ENCODE results near the gene PRDM7.
"Not testable (repeated sequence)": the region's sequence is repeated elsewhere in the genome, so short reads cannot be mapped to it uniquely, and the experiment has no call there.

PRDM7 gene

GRCh38 chr16:90011508-90011819 lies 65.7 kb downstream of the PRDM7 start:
- no peak for DNase-seq

DNA sequence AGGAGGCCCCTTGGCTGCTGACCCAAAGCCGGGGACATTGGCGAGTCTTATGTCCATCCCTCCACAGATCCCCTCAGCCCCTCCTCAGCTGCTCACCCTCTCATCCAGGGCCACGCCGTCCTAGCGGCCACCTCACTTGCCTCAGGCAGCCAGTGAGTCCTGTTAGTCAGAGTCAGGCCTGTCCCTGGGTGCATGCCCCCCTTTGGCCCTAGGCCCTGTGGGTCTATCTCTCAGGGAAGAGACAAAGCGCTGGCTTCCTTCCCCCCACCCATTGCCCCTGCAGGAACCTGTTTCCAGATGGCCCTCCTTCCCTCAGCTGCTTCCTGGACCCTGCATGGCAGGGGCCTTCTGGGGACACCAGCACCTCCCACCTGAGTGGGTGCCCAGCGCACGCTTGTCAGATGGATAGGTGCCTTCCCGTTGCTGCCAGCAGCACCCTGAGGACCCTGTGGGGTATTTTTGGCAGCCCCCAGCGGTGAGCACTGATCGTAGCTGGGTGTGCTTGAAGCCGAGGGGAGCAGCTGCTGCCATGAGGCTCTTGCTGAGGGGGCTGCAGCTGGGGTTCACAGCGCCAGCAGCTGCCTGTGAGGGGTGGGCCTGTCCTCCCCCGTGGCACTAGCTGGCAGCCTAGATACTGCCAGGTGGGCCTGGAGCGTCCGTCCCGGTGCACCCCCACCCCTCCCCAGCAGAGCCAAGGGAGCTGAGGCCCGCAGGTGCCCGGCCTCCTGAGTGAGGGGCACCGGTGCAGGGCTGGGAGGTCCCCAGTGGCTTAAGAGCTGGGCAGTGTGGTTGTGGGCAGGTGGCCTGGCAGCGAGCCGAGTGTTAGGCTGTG lies 66.2 kb downstream of the PRDM7 start:
- no peak for DNase-seq

DNA sequence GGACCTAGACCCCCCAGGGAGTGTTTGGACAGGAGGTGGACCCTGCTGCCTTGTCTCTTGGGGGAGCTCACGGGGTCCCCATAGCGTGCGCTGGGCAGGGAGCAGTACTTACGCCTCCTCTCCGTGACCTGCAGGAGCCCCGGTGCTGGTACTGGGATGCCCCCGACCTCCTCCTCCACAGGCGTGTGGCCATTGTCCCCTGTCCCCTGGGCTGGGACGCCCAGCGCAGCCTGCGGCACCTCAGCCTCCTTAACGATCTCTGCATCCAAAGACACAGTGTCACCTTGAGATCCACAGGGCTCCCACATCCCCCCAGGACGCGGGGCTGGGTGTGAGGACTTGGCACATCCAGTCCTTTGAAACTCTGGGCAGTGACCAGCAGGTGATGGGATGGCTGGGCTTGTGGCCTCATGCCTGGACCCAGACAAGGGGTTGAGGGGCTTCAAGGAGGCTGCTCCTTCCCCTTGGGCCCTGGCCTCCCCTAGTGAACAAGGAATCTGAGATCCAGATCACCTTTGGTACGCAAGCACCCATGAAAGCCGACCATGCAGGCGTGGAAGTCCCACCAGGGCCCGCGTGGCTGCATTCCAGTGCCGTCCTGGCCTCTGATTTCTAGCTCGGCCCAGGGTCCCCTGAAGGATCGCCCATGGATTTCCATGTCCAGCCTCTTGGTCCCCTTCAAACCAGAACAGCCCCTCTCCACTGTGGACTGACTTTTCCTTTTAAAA lies 67.8 kb downstream of the PRDM7 start:
- no peak for DNase-seq

DNA sequence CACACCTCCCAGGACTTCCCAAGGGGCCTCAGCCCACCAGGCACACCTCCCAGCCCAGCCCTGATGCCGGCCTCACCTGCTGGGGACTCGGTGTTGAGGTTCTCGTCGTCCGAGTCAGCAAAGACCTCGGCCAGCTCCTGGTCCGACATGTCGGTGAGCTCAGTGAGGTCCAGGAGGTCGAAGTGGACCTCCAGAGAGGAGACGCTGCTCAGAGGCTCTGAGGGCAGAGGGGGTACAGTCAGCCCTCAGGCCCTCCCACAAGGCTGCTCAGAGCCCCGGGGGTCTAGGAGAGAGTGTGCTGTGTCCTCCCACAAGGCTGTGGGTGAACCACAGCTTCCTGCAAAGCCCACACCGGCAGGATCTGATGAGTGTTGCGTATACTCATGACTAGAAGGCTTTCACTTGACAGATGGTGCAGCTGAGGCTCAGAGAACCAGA lies 68.4 kb downstream of the PRDM7 start:
- DNase-seq = no peak

DNA sequence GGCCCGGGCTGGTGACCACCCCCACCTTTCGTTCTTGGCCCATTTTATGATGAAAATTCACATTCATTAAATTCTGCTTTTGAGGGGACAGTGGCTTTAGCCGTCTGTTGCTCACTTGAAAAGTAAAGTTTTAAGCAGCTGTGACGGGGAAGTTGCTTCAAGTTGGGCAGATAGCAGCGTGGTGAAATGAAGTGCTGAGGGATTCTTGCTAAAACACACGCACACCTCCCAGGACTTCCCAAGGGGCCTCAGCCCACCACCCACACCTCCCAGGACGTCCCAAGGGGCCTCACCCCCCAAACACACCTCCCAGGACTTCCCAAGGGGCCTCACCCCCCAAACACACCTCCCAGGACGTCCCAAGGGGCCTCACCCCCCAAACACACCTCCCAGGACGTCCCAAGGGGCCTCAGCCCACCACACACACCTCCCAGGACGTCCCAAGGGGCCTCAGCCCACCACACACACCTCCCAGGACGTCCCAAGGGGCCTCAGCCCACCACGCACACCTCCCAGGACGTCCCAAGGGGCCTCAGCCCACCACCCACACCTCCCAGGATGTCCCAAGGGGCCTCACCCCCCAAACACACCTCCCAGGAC lies 69.4 kb downstream of the PRDM7 start:
- not testable (repeated sequence) for DNase-seq

GRCh38 chr16:90007015-90007414 lies 70.1 kb downstream of the PRDM7 start:
- DNase-seq = no peak

All from DMS 273 treated with DMSO at 0.1 percent for 48 hours (cell line).